CD14-positive monocyte (primary cell): ENCODE data around the gene SERPINC1. TPM values are rescaled to one million over a fixed set of nuclear protein-coding genes. Genes with fewer than 3 reads are reported as not detected.

Source experiments
- DNase-seq, 3 donors: peaks; one replicate each; pipeline ENCODE4 v3.0.0-alpha.2; 2011 to 2022
- H2AFZ ChIP-seq: 2 replicates; pipeline ENCODE4 v1.6.0; 2012; ENCODE audit warnings: mild to moderate bottlenecking, low read depth, low read length, inconsistent platforms; ENCODE audit not compliant: insufficient read depth, poor library complexity, severe bottlenecking
- H3K27ac ChIP-seq, 2 donors: 1 replicate in 1 of 2; 2 replicates in 1 of 2; pipeline ENCODE4 v1.5.1; 2012 to 2013; ENCODE audit warnings: low read length in 2 of 2, control low read depth in 1 of 2, inconsistent platforms in 1 of 2, low read depth in 1 of 2, mild to moderate bottlenecking in 1 of 2
- H3K27me3 ChIP-seq, 2 donors: one replicate each; pipeline versions ENCODE4 v1.6.0 to v1.6.1; 2011 to 2013; ENCODE audit warnings: low read length in 2 of 2; ENCODE audit not compliant: control insufficient read depth in 2 of 2, insufficient read depth in 2 of 2
- H3K36me3 ChIP-seq, 2 donors: replicated peaks in 1 of 2; 1 replicate in 1 of 2; 2 replicates in 1 of 2; pipeline versions ENCODE4 v1.5.1 to v1.6.1; 2012 to 2013; ENCODE audit warnings: low read length in 2 of 2, control low read depth in 1 of 2, inconsistent platforms in 1 of 2, mild to moderate bottlenecking in 1 of 2; ENCODE audit not compliant: insufficient read depth in 2 of 2, control insufficient read depth in 1 of 2
- H3K4me1 ChIP-seq, 2 donors: 1 replicate in 1 of 2; 2 replicates in 1 of 2; pipeline versions ENCODE4 v1.5.1 to v1.6.1; 2012 to 2013; ENCODE audit warnings: low read length in 2 of 2, control low read depth in 1 of 2, inconsistent platforms in 1 of 2, mild to moderate bottlenecking in 1 of 2, moderate library complexity in 1 of 2; ENCODE audit not compliant: insufficient read depth in 2 of 2, control insufficient read depth in 1 of 2
- H3K4me2 ChIP-seq: replicated peaks from 2 replicates; pipeline ENCODE3; 2012; ENCODE audit warnings: low read length, moderate library complexity, mild to moderate bottlenecking; ENCODE audit not compliant: poor library complexity, severe bottlenecking; ENCODE audit errors: extremely low read depth
- H3K4me3 ChIP-seq, 3 experiments: fragments of 200-600 bp in 1 of 3; sonication (generic) in 1 of 3; replicated peaks in 1 of 3; 1 replicate in 2 of 3; 2 replicates in 1 of 3; pipeline ENCODE4 v1.5.1; 2011 to 2013; ENCODE audit warnings: low read length in 3 of 3, mild to moderate bottlenecking in 3 of 3, control low read depth in 2 of 3, low read depth in 2 of 3, inconsistent platforms in 1 of 3, moderate library complexity in 1 of 3
- H3K79me2 ChIP-seq: 2 replicates; pipeline ENCODE4 v1.6.0; 2012; ENCODE audit warnings: mild to moderate bottlenecking, control low read depth, inconsistent platforms, low read length, moderate library complexity; ENCODE audit not compliant: insufficient read depth
- H3K9ac ChIP-seq: 2 replicates; pipeline ENCODE4 v1.6.0; 2017; ENCODE audit warnings: low read length, mild to moderate bottlenecking; ENCODE audit not compliant: insufficient read depth, poor library complexity, severe bottlenecking
- H3K9me3 ChIP-seq, 2 donors: replicated peaks in 1 of 2; 1 replicate in 1 of 2; 2 replicates in 1 of 2; pipeline versions ENCODE4 v1.5.1 to v1.6.1; 2012 to 2013; ENCODE audit warnings: low read length in 2 of 2, control low read depth in 1 of 2; ENCODE audit not compliant: control insufficient read depth in 1 of 2, insufficient read depth in 1 of 2
- H4K20me1 ChIP-seq: 2 replicates; pipeline ENCODE4 v1.6.0; 2012; ENCODE audit warnings: mild to moderate bottlenecking, low read length, control low read depth, moderate library complexity; ENCODE audit not compliant: insufficient read depth
- H3K27ac Mint-ChIP-seq, 7 donors: one replicate each; pipeline ENCODE4 v1.8.0; 2020; ENCODE audit warnings: mild to moderate bottlenecking in 7 of 7, mixed read lengths in 7 of 7, moderate library complexity in 6 of 7, inconsistent platforms in 2 of 7
- H3K27me3 Mint-ChIP-seq, 3 donors: one replicate each; pipeline ENCODE4 v1.8.0; 2021 to 2022; ENCODE audit warnings: low read depth in 3 of 3, mild to moderate bottlenecking in 3 of 3, mixed read lengths in 3 of 3, moderate library complexity in 3 of 3, inconsistent platforms in 1 of 3
- H3K36me3 Mint-ChIP-seq, 2 donors: one replicate each; pipeline ENCODE4 v1.8.0; 2020; ENCODE audit warnings: mixed read lengths in 2 of 2, inconsistent platforms in 1 of 2, mild to moderate bottlenecking in 1 of 2
- H3K4me1 Mint-ChIP-seq: one replicate; pipeline ENCODE4 v1.8.0; 2020; ENCODE audit warnings: mild to moderate bottlenecking, mixed read lengths
- H3K4me3 Mint-ChIP-seq, 2 donors: one replicate each; pipeline ENCODE4 v1.8.0; 2020; ENCODE audit warnings: mild to moderate bottlenecking in 2 of 2, mixed read lengths in 2 of 2, moderate library complexity in 1 of 2
- H3K9me3 Mint-ChIP-seq, 7 donors: one replicate each; pipeline ENCODE4 v1.8.0; 2020 to 2022; ENCODE audit warnings: mixed read lengths in 7 of 7, mild to moderate bottlenecking in 6 of 7, moderate library complexity in 6 of 7, inconsistent platforms in 2 of 7
- CTCF ChIP-seq: fragments of 200-600 bp; IDR thresholded peaks from one replicate; pipeline ENCODE4 v1.8.0; 2022; ENCODE audit warnings: antibody characterized with exemption, mild to moderate bottlenecking
- WGBS: methylation state at CpG from one replicate; pipeline ENCODE4 v1.1.5; 2013; ENCODE audit warnings: missing lambda C conversion rate; ENCODE audit not compliant: insufficient coverage; 5-methylcytosine and 5-hydroxymethylcytosine counted together
- intact Hi-C, 2 donors: fragments of 100-400 bp; cut with micrococcal nuclease; formaldehyde crosslinking; loops; one replicate each; pipeline versions ENCODE4 v1.15.0 to v1.15.1; 2023
- polyA plus RNA-seq, 3 donors: library from polyadenylated mRNA; depleted of rRNA in 1 of 3; unstranded in 2 of 3; stranded (reverse) in 1 of 3; fragments of 300-500 nt in 2 of 3; fragments of >200 nt in 1 of 3; fragmentation: Illumina TruSeq in 2 of 3; gene quantifications; 1 replicate in 2 of 3; 2 replicates in 1 of 3; pipeline ENCODE4 v1.2.3, GENCODE V29; 2012 to 2021

Gene SERPINC1
- polyA plus RNA-seq, 3 donors: 0.23 TPM; not detected in 2

DNA sequence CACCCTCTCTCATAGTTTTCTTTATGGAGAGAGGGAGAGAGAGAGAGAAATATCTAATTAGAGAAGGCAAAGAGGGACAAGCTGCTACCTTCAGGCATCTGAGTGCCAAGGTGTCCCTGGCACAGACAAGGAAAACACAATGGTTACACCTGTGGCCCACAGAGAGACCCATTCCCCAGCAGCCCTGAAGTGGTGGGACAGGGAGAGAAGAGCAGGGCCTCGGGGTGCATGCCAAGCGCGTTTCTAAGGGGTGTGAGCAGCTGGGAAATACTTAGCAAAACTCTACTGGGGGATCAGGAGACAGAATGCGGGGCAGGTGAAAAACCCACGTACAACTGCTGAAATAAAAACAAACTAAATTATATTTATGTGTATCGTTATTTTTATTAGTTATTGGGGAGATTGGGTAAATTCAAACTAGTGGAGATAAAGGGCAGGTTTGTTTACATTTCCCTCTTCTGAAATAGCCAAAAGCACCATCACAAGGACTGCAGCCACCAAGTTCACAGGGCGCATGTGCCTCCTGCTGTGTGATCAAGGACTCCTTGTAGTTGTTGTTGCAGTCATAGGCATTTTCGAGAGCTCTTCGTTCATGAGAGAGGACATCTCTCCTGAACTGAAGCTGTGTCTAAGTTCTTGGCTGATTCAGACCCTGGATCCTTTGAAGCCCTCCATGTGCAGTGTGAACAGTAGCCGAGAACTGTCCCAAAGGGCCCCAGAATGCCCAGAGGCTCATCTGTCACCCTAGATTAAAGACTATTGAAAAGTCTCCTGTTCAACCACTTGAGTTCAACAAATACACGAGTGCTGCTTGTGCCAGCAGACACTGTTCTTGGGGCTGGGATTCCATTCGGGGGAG is 737 bp upstream of the SERPINC1 start:
- no peaks in the 10 kb centered on the region for H3K9me3 ChIP-seq
- H2AFZ ChIP-seq: no peak overlapping the region
- TF ChIP-seq CTCF: no peak
- no peak overlapping the region for H3K27ac ChIP-seq
- no peaks in the 10 kb centered on the region for H3K79me2 ChIP-seq
- intact Hi-C loops: no loop called here
- Mint-ChIP-seq H3K4me1 (no peaks in the 10 kb centered on the region), H3K4me3 (no peak overlapping the region), H3K36me3 (no peaks in the 10 kb centered on the region), H3K27ac (no peak overlapping the region), H3K9me3 (peaks cover 0 to 2% (median 0%) of the 10 kb centered on the region in 7 donors), H3K27me3 (peaks cover 0 to 2% (median 0%) of the 10 kb centered on the region in 3 donors)
- no peaks in the 10 kb centered on the region for H4K20me1 ChIP-seq
- 96% methylated on average over 3 of the region's 12 CpGs for WGBS
- no peak overlapping the region for H3K4me2 ChIP-seq
- H3K4me3 ChIP-seq: no peak overlapping the region
- H3K27me3 ChIP-seq: no peaks in the 10 kb centered on the region
- H3K9ac ChIP-seq: no peak overlapping the region
- no peaks in the 10 kb centered on the region for H3K36me3 ChIP-seq
- no peaks in the 10 kb centered on the region for H3K4me1 ChIP-seq
- no peak for DNase-seq

DNA sequence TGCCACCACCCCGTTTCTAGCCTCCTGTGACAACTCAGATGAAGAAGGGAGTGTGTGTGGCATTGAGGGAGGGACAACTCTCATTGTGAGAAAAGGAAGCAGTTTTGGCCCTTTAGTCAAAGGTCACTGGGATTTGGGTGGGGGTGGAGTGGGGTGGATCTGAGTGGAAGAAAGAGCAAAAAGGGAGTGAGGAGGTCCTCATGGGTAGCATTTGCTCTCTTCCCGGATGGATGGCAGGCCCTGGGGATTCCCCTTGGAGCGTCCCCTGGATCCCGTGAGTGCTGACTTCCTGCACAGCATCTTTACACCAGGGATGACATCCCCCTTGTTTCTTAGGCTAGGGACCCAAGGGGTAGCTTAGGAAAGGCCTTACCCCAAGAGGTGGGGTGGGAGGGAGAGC is 460 bp downstream of the SERPINC1 start:
- intact Hi-C loops: no loop called here
- Histone ChIP-seq H3K9me3 (no peaks in the 10 kb centered on the region), H3K79me2 (no peaks in the 10 kb centered on the region), H3K27me3 (no peaks in the 10 kb centered on the region), H3K36me3 (no peaks in the 10 kb centered on the region), H3K4me3 (no peak overlapping the region), H3K4me1 (no peaks in the 10 kb centered on the region), H3K27ac (no peak overlapping the region), H4K20me1 (no peaks in the 10 kb centered on the region), H3K4me2 (no peak overlapping the region), H2AFZ (no peak overlapping the region), H3K9ac (no peak overlapping the region)
- Mint-ChIP-seq H3K27me3 (peaks cover 0 to 2% (median under 1%) of the 10 kb centered on the region in 3 donors), H3K4me3 (no peak overlapping the region), H3K9me3 (peaks cover 0 to 2% (median 0%) of the 10 kb centered on the region in 7 donors), H3K36me3 (no peaks in the 10 kb centered on the region), H3K4me1 (no peaks in the 10 kb centered on the region), H3K27ac (peak overlapping the region in 2 of 7 donors; percentile 47 to 59)
- 94% methylated on average over 2 of the region's 4 CpGs for WGBS
- no peak for TF ChIP-seq CTCF
- no peak for DNase-seq
